ENCODE measurements around the gene IQCF2.

DNA sequence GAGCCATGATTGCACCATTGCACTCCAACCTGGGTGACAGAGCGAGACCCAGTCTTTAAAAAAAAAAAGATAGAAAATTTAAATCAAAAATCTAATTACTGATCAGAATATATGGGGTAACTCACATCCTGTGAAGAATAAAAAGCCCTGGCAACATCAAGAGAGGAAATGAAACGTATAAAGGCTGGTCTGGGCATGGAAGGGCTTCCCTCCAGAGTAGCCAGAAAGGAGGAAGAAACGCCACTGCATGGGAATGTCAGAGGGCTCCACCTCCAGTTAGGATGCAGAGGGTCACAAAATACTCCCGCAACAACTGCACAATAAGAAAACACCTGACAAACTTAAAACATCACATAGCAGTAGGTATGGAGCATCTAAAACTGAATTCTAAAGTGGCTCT lies 46.6 kb downstream of the IQCF2 start:
- TF ChIP-seq, protein P1, sequence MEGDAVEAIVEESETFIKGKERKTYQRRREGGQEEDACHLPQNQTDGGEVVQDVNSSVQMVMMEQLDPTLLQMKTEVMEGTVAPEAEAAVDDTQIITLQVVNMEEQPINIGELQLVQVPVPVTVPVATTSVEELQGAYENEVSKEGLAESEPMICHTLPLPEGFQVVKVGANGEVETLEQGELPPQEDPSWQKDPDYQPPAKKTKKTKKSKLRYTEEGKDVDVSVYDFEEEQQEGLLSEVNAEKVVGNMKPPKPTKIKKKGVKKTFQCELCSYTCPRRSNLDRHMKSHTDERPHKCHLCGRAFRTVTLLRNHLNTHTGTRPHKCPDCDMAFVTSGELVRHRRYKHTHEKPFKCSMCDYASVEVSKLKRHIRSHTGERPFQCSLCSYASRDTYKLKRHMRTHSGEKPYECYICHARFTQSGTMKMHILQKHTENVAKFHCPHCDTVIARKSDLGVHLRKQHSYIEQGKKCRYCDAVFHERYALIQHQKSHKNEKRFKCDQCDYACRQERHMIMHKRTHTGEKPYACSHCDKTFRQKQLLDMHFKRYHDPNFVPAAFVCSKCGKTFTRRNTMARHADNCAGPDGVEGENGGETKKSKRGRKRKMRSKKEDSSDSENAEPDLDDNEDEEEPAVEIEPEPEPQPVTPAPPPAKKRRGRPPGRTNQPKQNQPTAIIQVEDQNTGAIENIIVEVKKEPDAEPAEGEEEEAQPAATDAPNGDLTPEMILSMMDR (IDR thresholded peaks at IDR 0.05; ENCODE audit: low read length) = no peak
- TF ChIP-seq EZH2phosphoT487 (IDR thresholded peaks at IDR 0.05; ENCODE audit: low read length) (no peak), EZH2 (optimal IDR thresholded peaks at IDR 0.05; ENCODE audit: low read depth, low read length) (no peak)

Data from MM.1S (cell line).